Fibroblast of skin of scalp (primary cell): ENCODE results near the gene ISOC1.

Experiments
- DNase-seq: peaks from one replicate; pipeline ENCODE4 v3.0.0-alpha.2; 2013

Gene ISOC1

GRCh38 chr5:129137637-129138036, 43.1 kb downstream of the ISOC1 start:
- no peak for DNase-seq

GRCh38 chr5:129141078-129141477, 46.5 kb downstream of the ISOC1 start:
- no peak for DNase-seq

GRCh38 chr5:129141696-129142095, 47.1 kb downstream of the ISOC1 start:
- no peak for DNase-seq

GRCh38 chr5:129155876-129156275, 61.3 kb downstream of the ISOC1 start:
- no peak for DNase-seq

GRCh38 chr5:129161830-129162229, 67.3 kb downstream of the ISOC1 start:
- DNase-seq, result no peak
